SIG-M5 treated with dmso at 0.1 percent for 504 hours (cell line): ENCODE data around the gene PIK3C2A.
"Not testable (repeated sequence)": the region's sequence is repeated elsewhere in the genome, so short reads cannot be mapped to it uniquely, and the experiment has no call there.

Experiments used
- DNase-seq: peaks from one replicate; lab custom pipeline; 2025; ENCODE audit not compliant: unreplicated experiment; lab: John Stamatoyannopoulos, UW

PIK3C2A gene

DNA sequence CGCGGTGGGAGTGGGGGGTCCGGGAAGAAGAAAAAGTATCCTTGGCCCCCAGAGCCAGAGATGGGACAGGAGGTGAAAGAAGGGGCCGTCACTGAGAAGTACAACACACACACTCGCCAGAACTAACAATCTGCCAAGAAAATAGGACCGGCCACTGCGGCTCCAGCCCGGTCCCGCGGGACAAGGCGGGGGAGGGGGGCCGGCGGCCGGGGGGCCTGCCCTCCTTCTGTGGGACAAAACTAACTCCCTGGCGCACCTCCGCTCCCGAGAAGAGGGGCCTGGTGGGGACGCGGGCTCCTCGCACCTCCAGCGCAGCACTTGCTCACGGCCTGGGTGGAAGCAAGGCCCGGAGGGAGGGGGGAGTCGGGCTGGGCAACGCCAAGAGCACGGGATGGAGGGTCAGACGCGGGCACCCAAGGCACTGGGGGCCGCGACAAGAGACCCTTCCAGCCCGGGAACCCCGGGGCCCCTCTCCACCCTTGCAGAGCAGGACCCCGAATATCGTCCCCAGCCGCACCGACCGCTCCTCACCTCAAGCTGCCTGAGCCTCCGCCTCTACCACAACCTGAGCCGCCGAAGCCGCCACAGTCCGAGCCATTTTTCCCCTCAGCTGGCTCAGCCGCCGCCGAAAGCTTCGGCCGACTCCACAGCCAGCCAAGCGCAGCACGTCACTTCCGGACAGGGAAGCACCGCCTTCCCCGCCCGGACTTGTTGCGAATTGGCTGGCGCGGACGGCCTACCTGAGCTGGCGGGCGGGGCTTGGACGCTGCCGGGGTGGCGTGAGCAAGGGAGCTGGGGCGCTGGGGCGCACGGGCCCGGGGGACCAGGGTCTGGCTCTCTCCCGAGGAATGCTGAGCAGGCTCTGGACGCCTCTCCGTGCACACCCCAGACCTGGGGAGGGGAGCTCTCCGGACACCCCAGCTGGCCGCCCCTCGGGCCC, at the start of gene PIK3C2A:
Gene PIK3C2A (minus strand): TSS at position 670 of the 940 bp plus-strand sequence. CDS start 38,245 bp downstream, outside the sequence.
- DNase-seq = peak; percentile 90

- DNase-seq = no peak
Observed at GRCh38 chr11:17257196-17257595, 49.4 kb upstream of the PIK3C2A start.

DNA sequence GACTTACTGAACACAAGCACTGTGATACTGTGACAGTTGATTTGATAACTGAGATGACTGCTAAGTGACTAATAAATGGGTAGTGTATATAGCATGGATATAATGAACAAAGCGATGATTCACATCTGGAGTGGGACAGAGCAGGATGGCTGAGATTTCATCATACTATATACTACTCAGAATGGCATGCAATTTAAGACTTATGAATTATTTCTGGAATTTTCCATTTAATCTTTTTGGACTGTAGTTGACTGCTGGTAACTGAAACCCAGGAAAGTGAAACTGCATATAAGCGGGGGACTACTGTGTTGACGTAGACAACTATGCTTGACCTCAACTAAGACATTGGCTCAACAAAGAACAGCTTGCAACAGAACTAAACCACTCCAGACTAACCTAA, 48.7 kb upstream of the PIK3C2A start:
- DNase-seq = no peak

DNA sequence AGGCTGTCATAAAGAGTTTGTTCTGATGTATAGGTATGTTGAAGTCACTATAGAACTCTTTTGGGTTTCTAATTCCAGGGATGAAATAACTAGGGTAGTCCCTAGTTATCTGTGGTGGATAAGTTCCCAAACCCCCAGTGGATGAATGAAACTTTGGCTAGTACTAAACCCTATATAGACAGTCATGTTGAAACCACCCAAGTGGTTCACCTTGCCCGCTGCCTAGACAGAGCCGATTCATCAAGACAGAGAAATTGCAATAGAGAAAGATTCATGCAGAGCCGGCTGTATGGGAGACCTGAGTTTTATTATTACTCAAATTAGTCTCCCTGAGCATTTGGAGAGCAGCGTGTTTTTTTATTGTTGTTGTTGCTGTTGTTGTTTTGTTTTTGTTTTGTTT, 44.9 kb upstream of the PIK3C2A start:
- DNase-seq = no peak

GRCh38 chr11:17250561-17251350, 43.0 kb upstream of the PIK3C2A start:
- DNase-seq = no peak

- no peak for DNase-seq
Observed at GRCh38 chr11:17244046-17244445, 36.3 kb upstream of the PIK3C2A start.

DNA sequence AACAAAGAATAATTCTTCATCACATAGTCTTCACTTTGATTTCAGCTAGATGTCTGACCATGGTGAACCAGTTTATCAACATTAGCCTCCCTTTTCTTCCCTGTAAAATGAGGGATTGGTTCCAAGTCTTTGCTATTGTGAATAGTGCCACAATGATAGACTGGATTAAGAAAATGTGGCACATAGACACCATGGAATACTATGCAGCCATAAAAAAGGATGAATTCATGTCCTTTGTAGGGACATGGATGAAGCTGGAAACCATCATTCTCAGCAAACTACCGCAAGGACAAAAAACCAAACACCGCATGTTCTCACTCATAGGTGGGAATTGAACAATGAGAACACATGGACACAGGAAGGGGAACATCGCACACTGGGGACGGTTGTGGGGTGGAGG, 35.2 kb upstream of the PIK3C2A start:
- not testable (repeated sequence) for DNase-seq

DNA sequence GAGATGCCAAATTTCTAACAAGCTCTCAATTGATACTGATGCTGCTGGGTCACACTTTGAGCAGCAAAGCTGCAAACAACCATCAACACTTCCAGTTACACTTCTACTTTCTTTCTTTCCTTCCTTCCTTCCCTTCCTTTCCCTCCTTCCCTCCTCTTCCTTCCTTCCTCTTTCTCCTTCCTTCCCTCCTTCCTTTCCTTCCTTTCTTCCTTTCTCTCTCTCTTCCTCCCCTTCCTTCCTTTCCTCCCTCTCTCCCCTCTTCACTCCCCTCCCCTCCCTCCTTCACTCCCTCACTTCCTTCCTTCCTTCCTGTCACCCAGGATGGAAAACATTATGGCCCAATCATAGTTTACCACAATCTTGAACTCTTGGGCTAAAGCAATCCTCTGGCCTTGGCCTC, 33.0 kb upstream of the PIK3C2A start:
- DNase-seq = no peak

GRCh38 chr11:17239927-17240326, 32.1 kb upstream of the PIK3C2A start:
- DNase-seq = not testable (repeated sequence)

- peak; percentile 62 for DNase-seq
Observed at GRCh38 chr11:17238377-17238776, 30.6 kb upstream of the PIK3C2A start.

DNA sequence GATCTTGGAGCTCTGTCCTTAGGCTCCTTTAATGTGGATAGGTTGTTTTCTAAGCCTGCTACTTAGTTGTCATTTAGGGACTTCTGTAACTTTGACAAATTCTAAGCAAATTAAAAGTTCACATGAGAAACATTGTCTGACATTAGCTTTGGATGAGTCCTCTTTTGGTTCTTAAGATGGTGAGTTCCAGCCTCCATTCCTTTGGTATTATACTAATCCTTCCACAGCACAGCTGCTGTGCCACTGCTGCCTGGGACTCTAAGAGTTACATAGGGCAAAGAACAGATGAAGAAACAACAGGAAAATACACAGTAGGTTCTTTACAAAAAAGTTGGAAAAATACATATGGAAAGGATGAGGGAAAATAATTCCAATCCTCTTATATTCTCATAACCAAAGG, 25.3 kb upstream of the PIK3C2A start:
- DNase-seq = no peak

- DNase-seq = peak; percentile 73
Observed at GRCh38 chr11:17230867-17231851, 23.4 kb upstream of the PIK3C2A start.

DNA sequence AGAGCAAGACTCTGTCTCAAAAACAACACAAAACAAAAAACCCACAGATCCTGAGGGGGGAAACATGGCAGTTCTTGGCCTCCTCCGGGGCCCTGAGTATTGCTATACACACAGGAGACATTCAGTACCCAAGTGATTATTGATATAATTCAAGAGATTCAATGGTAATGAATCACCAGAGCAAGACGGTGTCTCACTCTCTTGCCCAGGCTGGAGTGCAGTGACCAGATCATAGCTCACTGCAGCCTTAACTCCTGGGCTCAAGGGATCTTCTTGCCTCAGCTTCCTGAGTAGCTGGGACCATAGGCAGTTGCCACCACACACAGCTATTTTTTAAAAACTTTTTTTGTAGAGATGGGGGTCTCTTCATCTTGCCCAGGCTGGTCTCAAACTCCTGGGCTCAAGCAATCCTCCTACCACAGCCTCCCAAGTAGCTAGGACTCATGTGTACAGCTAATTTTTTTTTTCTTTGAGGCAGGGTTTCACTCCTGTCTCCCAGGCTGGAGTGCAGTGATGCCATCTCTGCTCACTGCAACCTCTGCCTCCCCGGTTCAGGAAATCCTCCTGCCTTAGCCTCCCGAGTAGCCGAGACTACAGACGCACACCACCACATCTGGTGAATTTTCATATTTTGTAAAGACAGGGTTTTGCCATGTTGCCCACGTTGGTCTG, 21.8 kb upstream of the PIK3C2A start:
- DNase-seq = no peak

DNA sequence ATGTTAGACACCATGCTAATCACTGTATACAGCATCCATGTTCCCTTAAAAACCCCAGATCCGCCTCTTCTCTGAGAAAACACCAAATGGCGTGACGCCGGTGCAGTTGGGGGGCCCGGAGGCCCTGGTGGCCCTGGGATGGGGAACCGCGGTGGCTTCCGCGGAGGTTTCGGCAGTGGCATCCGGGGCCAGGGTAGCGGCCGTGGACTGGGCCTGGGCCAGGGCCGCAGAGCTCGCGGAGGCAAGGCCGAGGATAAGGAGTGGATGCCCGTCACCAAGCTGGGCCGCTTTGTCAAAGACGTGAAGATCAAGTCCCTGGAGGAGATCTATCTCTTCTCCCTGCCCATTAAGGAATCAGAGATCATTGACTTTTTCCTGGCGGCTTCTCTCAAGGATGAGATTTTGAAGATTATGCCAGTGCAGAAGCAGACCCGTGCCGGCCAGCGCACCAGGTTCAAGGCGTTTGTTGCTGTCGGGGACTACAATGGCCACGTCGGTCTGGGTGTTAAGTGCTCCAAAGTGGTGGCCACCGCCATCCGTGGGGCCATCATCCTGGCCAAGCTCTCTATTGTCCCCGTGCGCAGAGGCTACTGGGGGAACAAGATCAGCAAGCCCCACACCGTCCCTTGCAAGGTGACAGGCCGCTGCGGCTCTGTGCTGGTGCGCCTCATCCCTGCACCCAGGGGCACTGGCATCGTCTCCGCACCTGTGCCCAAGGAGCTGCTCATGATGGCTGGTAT, 20.6 kb upstream of the PIK3C2A start:
- DNase-seq = not testable (repeated sequence)

GRCh38 chr11:17224727-17225126, 16.9 kb upstream of the PIK3C2A start:
- DNase-seq = no peak

- peak; percentile 34 for DNase-seq
Observed at GRCh38 chr11:17221968-17222367, 14.2 kb upstream of the PIK3C2A start.

- DNase-seq = no peak
Observed at GRCh38 chr11:17219016-17219415, 11.2 kb upstream of the PIK3C2A start.

GRCh38 chr11:17218403-17218802, 10.6 kb upstream of the PIK3C2A start:
- no peak for DNase-seq

GRCh38 chr11:17217401-17217800, 9.6 kb upstream of the PIK3C2A start:
- no peak for DNase-seq
